ENCODE measurements around the gene TMEM231.

DNA sequence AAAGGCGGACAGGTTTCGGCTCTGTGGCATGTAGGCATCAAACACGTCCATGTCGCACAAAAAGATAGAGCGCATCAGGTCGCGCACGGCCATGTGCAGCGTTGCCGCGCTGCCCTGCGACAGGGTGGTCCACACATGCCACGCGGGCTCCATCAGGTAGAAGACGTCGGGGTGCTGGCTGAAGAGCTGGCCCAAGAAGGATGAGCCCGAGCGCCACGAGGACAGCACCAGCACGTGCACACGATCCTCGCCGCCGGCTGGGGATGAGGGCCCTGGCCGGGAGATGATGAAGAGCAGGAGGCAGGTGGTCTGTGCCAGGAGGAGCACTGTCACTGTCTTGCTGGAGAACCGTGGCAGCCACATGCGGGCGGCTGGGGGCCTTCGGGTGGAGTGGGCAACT is 26.1 kb downstream of the TMEM231 start:
- no peak for TF ChIP-seq POLR2A (IDR thresholded peaks at IDR 0.05; ENCODE audit: low read depth, low read length)
- TF ChIP-seq, protein P1, sequence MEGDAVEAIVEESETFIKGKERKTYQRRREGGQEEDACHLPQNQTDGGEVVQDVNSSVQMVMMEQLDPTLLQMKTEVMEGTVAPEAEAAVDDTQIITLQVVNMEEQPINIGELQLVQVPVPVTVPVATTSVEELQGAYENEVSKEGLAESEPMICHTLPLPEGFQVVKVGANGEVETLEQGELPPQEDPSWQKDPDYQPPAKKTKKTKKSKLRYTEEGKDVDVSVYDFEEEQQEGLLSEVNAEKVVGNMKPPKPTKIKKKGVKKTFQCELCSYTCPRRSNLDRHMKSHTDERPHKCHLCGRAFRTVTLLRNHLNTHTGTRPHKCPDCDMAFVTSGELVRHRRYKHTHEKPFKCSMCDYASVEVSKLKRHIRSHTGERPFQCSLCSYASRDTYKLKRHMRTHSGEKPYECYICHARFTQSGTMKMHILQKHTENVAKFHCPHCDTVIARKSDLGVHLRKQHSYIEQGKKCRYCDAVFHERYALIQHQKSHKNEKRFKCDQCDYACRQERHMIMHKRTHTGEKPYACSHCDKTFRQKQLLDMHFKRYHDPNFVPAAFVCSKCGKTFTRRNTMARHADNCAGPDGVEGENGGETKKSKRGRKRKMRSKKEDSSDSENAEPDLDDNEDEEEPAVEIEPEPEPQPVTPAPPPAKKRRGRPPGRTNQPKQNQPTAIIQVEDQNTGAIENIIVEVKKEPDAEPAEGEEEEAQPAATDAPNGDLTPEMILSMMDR (IDR thresholded peaks at IDR 0.05; ENCODE audit: extremely low read depth in 1 of 2, insufficient read depth in 1 of 2, low read depth in 1 of 2, low read length in 2 of 2): no peak
- no peak for TF ChIP-seq POLR2AphosphoS5 (IDR thresholded peaks at IDR 0.05; ENCODE audit: insufficient read depth, low read depth, low read length)
- no peak for TF ChIP-seq EZH2 (IDR thresholded peaks at IDR 0.05; ENCODE audit: borderline replicate concordance, low read depth, low read length, severe bottlenecking)
- TF ChIP-seq, protein P2, sequence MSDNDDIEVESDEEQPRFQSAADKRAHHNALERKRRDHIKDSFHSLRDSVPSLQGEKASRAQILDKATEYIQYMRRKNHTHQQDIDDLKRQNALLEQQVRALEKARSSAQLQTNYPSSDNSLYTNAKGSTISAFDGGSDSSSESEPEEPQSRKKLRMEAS (IDR thresholded peaks at IDR 0.05; ENCODE audit: insufficient read depth, insufficient read length): no peak
- TF ChIP-seq MYC (IDR thresholded peaks at IDR 0.05; ENCODE audit: low read depth, low read length): no peak
- TF ChIP-seq JUN (IDR thresholded peaks at IDR 0.05; ENCODE audit: borderline replicate concordance, insufficient read depth, insufficient read length, low read depth): no peak
